Diencephalon (tissue), 1 donor: ENCODE data around the gene DNMT1. TPM values are rescaled to one million over a fixed set of nuclear protein-coding genes. Genes with fewer than 3 reads are reported as not detected.

Experiments
- small RNA-seq: library from RNA; depleted of rRNA; stranded (forward); fragments of <200 nt; gene quantifications from one replicate; pipeline ENCODE3, GENCODE V24; 2014
- total RNA-seq: library from RNA; depleted of rRNA; stranded (reverse); fragments of >200 nt; gene quantifications from one replicate; pipeline ENCODE4 v1.2.3, GENCODE V29; 2014

Gene DNMT1
- 35.1 TPM for total RNA-seq

DNA sequence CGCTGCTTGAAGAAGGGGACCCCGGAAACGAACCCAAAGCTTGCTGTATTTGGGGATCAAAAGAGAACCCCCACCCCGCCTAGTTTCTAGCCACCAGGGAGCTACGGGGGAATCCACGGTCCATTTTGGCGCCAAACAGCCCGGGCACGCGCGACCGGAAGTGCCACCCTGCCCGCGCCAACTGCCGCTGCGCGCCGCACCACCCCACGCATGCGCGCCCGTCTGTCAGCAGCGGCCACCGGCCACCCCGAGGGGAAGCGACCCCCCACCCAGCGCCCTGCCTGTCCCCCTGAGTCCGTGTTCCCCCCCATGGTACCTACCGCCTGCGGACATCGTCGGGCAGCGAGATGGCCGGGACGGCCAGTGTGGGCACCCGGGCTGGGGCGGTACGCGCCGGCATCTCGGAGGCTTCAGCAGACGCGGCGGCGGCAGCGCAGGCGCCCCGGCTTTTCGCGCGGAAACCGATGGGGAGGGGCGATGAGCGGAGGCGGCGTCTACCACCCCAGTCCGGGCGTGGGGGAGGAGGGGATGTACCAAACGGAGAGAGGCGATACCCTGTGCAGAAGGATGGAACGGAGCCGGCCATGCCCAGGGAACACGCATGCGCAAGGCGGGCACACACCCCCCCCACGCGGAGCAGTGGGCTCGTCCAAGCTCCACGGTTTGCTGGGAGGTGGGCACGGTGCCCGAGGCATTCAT lies at the start of gene DNMT1:
DNMT1 (minus strand) TSS at position 454 of the 699 bp plus-strand sequence; CDS start at position 400, 54 bp downstream.

DNA sequence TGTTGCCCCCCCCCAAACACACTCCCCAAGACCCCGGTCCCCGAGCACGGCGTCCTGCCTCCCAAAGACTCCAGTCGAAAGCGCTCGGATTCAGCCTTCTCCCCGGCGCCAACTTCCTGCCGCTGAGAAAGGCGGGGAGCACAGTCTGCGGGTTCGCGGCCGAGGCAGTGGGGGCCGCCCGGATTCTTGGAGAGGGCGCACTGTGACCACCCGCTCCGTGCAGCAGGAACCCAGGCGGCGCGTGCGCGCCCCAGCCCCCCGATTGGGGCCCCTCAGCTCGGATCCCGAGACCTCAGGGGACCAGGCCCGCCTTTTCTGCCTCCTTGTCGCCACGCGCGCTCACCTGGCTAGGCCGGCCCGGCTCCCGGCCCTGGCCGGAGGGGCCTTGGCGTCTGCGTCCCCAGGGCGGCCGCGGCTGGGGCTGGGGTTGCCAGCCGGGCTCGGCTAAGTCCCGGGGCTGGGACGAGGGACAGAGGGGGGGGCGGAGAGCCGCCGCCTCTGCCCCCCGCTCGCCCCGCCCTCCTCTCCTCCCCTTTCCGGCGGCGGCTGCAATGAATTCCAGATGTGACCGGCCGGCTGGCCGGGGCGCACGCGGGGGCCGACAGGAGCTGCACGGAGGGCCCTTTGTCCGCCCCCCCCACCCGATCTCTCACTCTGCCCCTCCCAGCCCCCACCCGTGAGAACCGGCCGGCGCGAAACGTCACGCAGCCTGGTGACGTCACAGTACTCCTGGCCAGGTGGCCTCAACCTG lies 36.3 kb upstream of the DNMT1 start, which contains the start of gene S1PR2:
S1PR2 (minus strand) TSS at position 471 of the 751 bp plus-strand sequence. CDS start 6,426 bp downstream, outside the sequence.

GRCh38 chr19:10111405-10111811 lies 83.3 kb downstream of the DNMT1 start, which contains the start of gene P2RY11:
Gene P2RY11, plus strand, starts transcription at chr19:10111693. Its CDS starts 29 bp downstream, at chr19:10111722.

GRCh38 chr19:10106100-10106936 lies 88.4 kb downstream of the DNMT1 start, which contains the start of gene PPAN:
Gene PPAN, plus strand, starts transcription at chr19:10106362. Its CDS starts 33 bp downstream, at chr19:10106395.

DNA sequence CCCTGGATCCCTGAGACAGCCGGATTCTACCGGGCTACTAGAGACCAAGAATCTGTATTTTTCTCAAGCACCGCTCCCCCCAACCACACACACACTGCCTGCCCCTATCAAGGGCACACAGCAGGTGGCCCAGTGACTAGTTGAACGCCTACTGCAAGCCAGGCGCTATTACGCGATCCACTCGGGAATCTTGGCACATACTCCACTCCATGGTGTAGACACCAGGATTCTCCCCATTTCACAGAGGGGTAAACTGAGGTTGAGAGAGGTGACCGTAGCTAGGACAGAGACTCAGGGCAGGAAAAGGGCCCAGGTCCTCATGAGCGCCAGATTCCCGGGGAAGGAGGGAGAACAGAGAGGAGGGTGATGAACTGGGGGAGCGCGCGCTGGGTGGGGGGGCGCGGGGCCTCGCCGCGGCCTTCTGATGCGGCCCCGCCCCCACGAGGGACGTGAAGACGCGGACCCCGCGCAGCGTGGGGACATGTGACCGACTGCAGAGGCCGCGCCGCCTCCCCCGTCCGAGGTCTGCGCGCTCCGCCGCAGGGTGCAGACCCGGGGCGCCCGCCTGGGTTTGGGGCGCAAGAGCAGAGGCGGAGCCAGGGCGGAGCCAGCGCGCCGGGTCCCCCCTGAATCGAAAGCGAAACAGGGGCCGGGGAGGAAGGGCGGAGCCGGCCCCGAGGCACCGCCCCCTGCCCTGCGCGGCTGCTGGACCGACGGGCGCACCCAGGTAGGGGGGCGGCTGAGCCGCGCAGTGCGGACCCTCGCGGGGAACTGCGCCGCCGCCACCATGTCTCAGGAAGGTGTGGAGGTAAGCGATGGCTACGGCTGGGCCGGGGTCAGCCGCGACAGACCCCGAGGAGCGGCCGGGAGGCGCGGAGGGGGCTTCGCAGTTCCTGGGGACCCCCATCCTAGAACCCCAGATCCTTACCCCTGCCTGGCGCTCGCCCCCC lies 108.8 kb downstream of the DNMT1 start, which contains the start of gene SHFL:
SHFL (plus strand) TSS at position 677 of the 950 bp plus-strand sequence; CDS start at position 788, 111 bp downstream.

Small RNA genes within 50 kb of the gene (small RNA-seq; reads per million reads assigned to genes)
- gene MIR4322 = not detected
- gene SNORD105 = 30.9 reads per million, percentile 95 among the genes with 10 or more reads in this experiment
- gene SNORD105B = 5,599 reads per million, percentile 100 among the genes with 10 or more reads in this experiment

Other genes starting within 250 kb of the DNMT1 start
- 1.2 TPM for gene COL5A3, start 184.4 kb downstream of the DNMT1 start, total RNA-seq
- gene RDH8, start 181.5 kb downstream of the DNMT1 start, total RNA-seq = not detected
- 7.8 TPM for gene SHFL, start 108.6 kb downstream of the DNMT1 start, total RNA-seq
- gene ANGPTL6, start 92.3 kb downstream of the DNMT1 start, total RNA-seq = 0.69 TPM
- gene PPAN, start 88.6 kb downstream of the DNMT1 start, total RNA-seq = 18.5 TPM
- gene P2RY11, start 83.3 kb downstream of the DNMT1 start, total RNA-seq = 6.5 TPM
- 101 TPM for gene EIF3G, start 75.1 kb downstream of the DNMT1 start, total RNA-seq
- gene S1PR2, start 36.4 kb upstream of the DNMT1 start, total RNA-seq = 4.4 TPM
- 15.7 TPM for gene MRPL4, start 57.3 kb upstream of the DNMT1 start, total RNA-seq
- 1.8 TPM for gene ICAM1, start 76.2 kb upstream of the DNMT1 start, total RNA-seq
- 0.46 TPM for gene ICAM4, start 92.0 kb upstream of the DNMT1 start, total RNA-seq
- gene ICAM5, start 95.0 kb upstream of the DNMT1 start, total RNA-seq = 2.5 TPM
- 1.6 TPM for gene ZGLP1, start 114.9 kb upstream of the DNMT1 start, total RNA-seq
- gene FDX2, start 121.1 kb upstream of the DNMT1 start, total RNA-seq = 21.0 TPM
- 4.8 TPM for gene RAVER1, start 138.6 kb upstream of the DNMT1 start, total RNA-seq
- 1.4 TPM for gene ICAM3, start 144.7 kb upstream of the DNMT1 start, total RNA-seq
- gene TYK2, start 185.6 kb upstream of the DNMT1 start, total RNA-seq = 40.6 TPM
- 62.1 TPM for gene CDC37, start 208.6 kb upstream of the DNMT1 start, total RNA-seq
- gene PDE4A, start 225.6 kb upstream of the DNMT1 start, total RNA-seq = 9.0 TPM